NCI-H748 (cell line): Measurements from ENCODE around the gene ITGA1.

Experiments used
- DNase-seq: peaks from one replicate; lab custom pipeline; 2025; ENCODE audit not compliant: unreplicated experiment; lab: John Stamatoyannopoulos, UW

ITGA1 gene

DNA sequence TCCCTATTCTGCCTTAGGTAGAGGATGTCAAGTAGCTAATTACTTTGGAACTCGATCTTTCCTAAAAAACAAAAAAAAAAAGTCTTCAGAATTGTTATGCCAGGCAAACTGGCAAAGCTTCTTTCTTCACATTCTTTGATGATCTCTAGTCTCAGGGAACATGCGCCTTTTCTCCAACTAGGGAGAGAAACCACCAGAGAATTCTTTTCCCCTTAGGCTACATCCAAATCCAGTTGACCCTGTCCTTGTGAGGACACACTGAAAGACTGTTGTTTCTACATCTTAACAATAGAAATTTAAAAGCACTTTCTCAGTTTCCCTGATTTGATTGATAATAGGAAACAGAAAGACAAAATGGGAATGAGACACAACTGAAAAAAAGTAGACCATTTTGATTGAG lies 106.7 kb downstream of the ITGA1 start:
- DNase-seq: no peak

- no peak for DNase-seq
These were observed 107.4 kb downstream of the ITGA1 start for GRCh38 chr5:52895075-52895474.

DNA sequence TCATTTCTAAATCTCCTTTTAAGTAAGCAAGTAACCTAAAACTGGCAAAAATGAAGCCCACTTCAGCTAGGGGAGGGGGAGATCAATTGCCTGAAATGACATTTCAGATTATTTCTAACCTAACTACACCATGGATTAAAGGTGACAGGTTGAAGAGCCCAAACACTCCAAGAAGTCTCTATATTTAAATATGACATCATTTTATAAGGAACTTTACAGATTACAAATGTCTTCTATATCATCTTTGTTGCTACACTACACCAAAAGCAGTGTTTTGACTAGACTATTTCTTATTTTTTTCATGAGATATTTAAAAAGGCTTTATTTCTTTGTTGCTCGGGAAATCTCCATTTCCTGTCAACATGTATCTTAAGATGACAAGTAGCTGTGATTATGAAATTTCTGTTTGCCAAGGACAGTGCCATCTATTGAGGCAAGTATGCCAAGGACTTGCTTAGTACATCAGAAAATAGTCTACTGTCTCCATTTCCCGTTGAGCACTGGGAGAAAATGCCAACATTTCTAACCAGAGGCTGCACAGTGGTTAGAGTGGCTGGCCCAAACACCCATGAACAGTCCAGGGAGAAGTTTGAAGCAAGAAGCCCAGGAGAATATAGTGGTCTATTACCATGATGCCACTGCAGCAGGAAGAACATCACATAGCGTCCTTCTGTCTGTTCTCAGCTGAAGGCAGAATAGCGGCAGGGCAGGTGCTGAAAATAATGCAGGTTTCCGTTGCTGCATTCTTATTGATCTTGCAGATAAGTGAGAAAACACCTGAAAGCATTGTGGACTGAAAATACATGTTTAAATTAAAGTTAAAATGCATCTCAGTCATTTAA lies 108.1 kb downstream of the ITGA1 start:
- DNase-seq: no peak

- DNase-seq: no peak
These were observed 109.0 kb downstream of the ITGA1 start for GRCh38 chr5:52896534-52897237.

DNA sequence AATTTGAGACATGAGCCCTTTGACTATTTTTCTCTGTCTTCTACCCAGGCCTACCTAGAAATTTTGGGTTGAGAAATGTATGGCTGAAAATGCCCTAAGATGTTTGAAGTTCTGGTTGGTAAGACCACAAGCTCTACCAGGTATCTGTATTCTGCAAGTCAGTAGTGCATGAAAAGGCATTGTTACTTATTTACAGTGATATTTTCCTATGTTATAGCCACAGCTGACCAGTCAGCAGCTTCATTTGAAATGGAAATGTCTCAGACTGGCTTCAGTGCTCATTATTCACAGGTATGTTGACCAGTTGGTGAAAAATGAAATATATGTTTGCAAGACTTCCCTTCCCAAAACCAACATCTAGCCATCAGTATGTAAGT lies 109.5 kb downstream of the ITGA1 start:
- no peak for DNase-seq

GRCh38 chr5:52898961-52899680 lies 111.4 kb downstream of the ITGA1 start:
- no peak for DNase-seq

DNA sequence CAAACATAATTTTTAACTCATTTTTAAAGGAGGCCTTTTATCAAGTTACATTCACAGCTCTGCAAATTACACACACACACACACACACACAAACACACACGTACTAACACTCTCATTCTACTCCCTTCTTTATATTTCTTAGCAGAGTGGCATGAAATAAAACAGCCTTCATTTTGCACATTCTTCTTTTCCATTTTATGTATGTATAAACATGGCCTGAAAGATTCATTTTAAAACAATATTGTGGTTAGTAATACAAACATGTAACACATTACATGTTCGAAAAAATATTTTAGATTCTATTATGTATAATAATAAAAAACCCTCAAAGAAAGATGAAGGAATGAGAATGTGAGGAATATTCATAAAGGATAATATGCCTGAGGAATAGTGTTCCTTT lies 115.4 kb downstream of the ITGA1 start:
- DNase-seq: no peak

DNA sequence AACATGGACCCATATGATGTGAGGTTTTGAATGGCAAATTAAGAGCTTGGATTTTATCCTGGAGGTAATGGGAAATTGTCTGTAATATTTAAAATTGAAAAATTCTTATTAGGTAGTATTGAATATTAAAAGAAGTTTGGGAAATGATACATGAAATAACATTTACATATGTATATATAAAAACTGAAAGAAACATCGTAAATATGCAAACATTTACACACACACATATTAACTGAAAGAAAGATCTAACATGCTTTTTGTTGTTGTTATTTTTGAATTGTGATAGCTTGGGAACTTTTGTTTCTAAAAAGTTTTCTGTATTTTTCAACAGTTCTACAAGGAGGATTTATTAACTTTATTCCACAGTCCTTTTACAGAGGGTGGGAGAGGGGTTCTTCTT lies 118.6 kb downstream of the ITGA1 start:
- no peak for DNase-seq

DNA sequence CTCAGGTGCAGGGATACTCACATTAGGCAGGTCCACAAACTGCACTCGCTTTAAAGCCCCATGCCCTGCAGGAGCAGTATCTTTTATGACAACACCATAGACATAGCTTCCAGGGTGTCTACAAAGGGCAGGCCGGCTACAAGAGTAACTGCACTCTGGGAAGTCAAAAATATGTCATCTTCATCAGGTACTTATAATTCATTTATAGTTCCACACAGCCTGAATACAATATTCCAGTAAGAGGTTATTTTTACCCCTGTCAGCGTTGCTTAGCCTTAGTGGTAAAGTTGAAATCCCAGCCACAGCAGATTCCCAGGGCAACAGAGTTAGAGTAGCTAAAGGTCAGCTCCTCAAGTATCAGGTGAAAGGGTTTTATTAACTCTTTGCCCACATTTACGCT lies 119.1 kb downstream of the ITGA1 start:
- DNase-seq: no peak

DNA sequence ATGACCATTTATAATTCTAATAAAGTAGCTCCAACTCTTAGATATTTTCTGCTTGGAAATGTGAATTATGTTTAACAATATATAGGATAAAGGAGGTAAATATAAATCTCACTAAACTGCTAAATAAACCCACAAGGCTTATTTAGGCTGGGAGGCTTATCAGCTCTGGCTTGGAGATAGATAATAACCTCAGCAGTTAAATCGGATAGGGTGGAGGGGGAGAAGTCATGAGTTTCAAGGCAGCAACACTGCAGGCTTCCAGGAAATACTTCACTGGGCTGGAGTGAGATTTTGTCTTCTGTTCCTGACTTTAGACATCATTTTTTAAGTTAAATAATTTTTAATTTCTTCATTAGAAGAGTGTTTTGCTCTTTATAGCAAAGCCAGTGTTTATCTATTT lies 121.5 kb downstream of the ITGA1 start:
- DNase-seq: no peak

DNA sequence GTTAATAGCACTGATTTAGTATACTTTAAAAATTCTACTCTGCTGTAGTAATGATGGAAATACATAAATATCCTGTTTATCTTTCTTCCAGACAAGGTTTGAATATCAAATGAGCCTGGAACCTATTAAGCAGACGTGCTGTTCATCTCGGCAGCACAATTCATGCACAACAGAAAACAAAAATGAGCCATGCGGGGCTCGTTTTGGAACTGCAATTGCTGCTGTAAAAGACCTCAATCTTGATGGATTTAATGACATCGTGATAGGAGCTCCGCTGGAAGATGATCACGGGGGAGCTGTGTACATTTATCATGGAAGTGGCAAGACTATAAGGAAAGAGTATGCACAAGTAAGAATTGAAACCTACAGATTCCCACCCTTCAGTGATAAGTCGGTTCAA lies 122.4 kb downstream of the ITGA1 start:
- DNase-seq: peak; percentile 15

GRCh38 chr5:52915176-52915875 lies 127.6 kb downstream of the ITGA1 start:
- DNase-seq: peak; percentile 73

DNA sequence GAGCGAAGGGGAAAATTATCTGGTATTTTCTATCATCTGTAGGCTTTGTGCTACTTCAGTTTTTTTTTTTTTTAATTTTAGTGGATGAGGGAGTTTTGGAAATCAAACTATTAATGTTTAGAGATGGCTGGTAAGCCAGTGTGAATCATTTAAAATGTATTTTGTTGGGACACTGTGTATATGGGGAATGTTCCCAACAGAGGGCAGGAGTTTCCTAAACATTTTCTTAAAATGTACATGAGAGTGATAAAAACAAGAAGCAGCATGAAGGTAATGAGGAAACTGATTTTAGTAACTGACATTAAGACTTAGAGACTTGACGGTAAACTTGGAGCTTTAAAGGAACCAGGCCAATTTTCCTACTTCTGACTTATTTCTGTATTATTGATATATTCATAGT lies 133.2 kb downstream of the ITGA1 start:
- DNase-seq: no peak

DNA sequence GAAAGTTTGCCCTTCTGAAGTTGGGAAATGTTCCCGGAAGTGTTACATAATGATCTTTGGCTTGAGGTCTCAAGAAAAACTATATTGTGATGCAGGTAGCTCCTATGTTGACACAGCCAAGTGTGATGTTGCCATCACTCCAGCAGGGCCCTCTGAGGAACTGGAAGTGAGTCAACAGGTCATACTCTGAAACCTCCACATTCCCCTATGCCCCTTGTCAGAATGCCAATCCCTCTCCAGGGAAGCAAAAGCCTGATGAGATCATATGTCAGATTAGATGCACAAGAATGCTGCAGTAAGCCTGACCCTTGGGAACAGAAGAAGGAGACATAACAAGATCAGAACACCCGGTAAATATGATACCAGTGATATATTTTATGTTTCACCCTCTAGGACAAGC lies 134.7 kb downstream of the ITGA1 start:
- no peak for DNase-seq

DNA sequence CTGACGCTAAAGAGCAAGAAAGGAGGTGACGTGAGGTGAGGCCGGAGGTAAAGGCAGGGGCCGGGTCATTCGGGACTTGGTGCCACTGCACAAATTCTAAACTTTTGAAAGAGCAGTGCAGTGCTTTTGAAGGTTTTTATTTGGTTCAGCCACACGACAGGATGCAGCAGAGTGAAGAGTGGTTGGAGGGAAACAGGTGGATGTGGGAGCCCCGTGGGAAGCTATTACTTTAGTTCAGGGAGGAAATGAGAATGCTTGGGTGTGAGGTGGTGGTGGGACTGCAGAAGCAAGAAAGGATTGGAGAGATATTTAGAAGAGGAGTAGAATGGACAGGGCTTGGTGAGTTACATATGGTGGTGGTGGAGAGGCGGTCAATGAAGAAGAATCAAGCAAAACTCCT lies 136.7 kb downstream of the ITGA1 start:
- DNase-seq: no peak

DNA sequence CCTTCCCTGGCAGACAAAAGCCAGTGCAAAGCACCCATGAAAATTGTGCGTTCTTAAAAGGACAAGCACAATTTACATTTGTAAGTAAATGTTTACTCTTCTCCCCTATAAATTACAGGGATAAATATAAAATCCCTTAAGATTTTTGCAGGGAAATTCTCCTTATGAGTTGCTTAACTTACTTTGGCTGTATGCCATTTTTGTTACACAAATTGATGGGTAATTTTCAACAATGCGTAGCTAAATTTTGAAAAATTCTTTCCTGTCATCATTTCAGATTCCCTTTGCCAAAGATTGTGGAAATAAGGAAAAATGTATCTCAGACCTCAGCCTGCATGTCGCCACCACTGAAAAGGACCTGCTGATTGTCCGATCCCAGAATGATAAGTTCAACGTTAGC lies 137.3 kb downstream of the ITGA1 start:
- no peak for DNase-seq

GRCh38 chr5:52928689-52929088 lies 141.0 kb downstream of the ITGA1 start:
- no peak for DNase-seq

DNA sequence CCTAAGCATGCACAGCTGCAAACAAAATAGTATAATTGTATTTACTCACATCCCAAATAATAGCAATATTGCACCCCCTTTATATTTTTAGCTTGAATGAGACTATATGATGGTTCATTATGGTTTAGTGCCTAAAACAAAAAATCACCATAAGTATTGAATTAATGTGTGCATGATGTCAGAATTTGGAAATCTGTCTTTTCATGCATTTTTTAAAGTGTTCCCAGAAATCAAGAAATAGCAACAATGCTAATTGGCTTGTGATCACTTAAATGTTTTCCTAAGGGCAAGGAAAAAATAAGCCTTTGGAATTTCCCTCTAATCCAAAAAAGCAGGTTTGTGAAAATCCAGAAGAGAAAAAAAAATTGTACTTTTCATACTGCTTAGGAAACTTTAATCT lies 150.5 kb downstream of the ITGA1 start:
- no peak for DNase-seq

- no peak for DNase-seq
These were observed 155.6 kb downstream of the ITGA1 start for GRCh38 chr5:52943285-52943684.

GRCh38 chr5:52943808-52944207 lies 156.1 kb downstream of the ITGA1 start:
- DNase-seq: no peak

- DNase-seq: no peak
These were observed 157.3 kb downstream of the ITGA1 start for GRCh38 chr5:52945040-52945439.
